ENCODE data around the gene FSD1L. TPM values are rescaled to one million over a fixed set of nuclear protein-coding genes. Genes with fewer than 3 reads are reported as not detected.

The FSD1L gene
- total RNA-seq, 2 experiments from 2014 or later, result 0.38 to 0.56 TPM

DNA sequence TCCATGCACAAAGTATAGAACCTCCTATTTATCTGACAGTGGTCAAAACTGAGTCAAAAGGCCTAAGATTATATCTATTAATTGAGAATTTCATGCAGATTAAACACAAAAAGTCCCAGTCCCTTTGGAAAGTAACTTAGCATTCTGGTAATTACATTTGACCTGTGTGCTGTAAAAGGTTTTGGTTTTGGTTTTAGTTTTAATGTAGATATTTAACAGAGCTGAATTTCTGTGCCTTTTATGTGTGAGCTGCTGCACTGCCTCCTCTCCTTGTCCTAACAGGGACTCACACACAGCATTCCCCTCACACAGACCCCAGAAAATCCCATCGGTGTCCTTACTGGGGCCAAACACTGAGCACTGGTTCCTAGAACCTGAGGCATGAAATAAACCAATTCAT is 31.0 kb upstream of the FSD1L start:
- ChIA-PET POLR2A (no interaction called here), CTCF (no interaction called here)
- Histone ChIP-seq H3K4me3 (ENCODE audit: low read length) (no peak overlapping the region), H3K9me3 (ENCODE audit: control insufficient read depth in 1 of 2, insufficient read depth in 1 of 2, low read length in 2 of 2) (no peaks in the 10 kb centered on the region), H3K27ac (ENCODE audit: low read depth in 1 of 2, low read length in 2 of 2) (no peak overlapping the region), H3K4me1 (ENCODE audit: insufficient read depth, low read length) (peaks cover 3% of the 10 kb centered on the region), H3K27me3 (ENCODE audit: control insufficient read depth in 1 of 2, insufficient read depth in 2 of 2, low read length in 2 of 2) (peaks cover 9% of the 10 kb centered on the region in 2 experiments), H3K36me3 (ENCODE audit: insufficient read depth, low read length) (no peaks in the 10 kb centered on the region)
- TF ChIP-seq, protein P1, sequence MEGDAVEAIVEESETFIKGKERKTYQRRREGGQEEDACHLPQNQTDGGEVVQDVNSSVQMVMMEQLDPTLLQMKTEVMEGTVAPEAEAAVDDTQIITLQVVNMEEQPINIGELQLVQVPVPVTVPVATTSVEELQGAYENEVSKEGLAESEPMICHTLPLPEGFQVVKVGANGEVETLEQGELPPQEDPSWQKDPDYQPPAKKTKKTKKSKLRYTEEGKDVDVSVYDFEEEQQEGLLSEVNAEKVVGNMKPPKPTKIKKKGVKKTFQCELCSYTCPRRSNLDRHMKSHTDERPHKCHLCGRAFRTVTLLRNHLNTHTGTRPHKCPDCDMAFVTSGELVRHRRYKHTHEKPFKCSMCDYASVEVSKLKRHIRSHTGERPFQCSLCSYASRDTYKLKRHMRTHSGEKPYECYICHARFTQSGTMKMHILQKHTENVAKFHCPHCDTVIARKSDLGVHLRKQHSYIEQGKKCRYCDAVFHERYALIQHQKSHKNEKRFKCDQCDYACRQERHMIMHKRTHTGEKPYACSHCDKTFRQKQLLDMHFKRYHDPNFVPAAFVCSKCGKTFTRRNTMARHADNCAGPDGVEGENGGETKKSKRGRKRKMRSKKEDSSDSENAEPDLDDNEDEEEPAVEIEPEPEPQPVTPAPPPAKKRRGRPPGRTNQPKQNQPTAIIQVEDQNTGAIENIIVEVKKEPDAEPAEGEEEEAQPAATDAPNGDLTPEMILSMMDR (IDR thresholded peaks at IDR 0.05), result no peak
- ATAC-seq (ENCODE audit: poor library complexity) (no peak), DNase-seq (no peak)
- Mint-ChIP-seq H3K4me3 (no peak overlapping the region), H3K27ac (no peak overlapping the region), H3K9me3 (no peaks in the 10 kb centered on the region), H3K36me3 (ENCODE audit: low read depth) (no peaks in the 10 kb centered on the region), H3K27me3 (peaks cover 33% of the 10 kb centered on the region), H3K4me1 (ENCODE audit: low read depth) (peaks cover 4% of the 10 kb centered on the region)
- intact Hi-C loops (cut with DNase I, micrococcal nuclease), result loop anchor here (2.0 to 10.0 kb wide), 6 partner anchors 170 to 672 kb away; partner anchors contain the start of gene NIPSNAP3A (in 1 of the 2)

DNA sequence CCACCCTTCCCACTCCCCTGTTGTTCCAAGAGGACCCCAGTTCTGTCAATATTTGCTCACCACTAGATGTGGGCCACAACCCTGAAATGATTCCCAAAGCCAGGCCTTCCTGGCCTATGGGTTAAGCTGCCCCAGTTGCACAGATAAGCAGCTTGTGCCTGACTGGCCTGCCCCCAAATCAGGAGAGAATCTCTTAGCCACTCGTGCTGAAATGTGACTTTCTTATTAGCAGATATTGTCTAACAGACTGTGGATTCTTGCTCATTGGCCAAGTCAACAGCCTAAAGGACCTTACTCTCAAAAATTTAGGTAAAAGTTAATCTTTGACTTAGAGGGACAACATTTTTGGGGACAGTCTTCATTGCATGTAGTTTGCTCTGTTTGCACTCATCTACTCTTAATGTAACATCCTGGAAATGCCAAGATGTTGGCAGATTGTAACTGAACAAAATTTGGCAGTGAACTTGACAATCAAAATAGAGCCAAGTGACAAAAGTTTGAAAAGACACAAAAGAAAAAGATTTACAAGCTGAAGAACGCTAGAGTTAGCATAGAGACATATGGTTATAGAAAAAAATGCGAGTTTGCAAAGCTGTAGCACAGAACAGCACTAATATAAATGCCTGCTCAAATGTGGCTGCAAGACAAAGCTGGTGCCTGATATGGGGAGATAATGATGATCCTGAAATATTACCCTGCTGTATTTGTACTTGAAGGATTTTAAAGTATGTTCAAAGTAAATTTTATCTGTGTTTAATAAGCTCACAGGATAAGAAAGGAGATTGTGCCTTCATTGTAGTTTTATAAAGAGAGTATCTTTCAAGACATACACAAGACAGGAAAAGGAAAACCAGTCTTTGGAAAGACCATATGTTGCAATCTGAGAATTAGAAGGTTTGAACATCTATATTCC is 29.0 kb upstream of the FSD1L start:
- intact Hi-C loops (cut with DNase I, micrococcal nuclease), result loop anchor here (5.0 to 10.0 kb wide), 5 partner anchors 172 to 674 kb away; partner anchors contain the start of gene NIPSNAP3A (in 1 of the 2)
- no peaks in the 10 kb centered on the region for H3K36me3 ChIP-seq (ENCODE audit: insufficient read depth, low read length)
- Mint-ChIP-seq H3K27ac (no peak overlapping the region), H3K36me3 (ENCODE audit: low read depth) (no peaks in the 10 kb centered on the region), H3K9me3 (no peaks in the 10 kb centered on the region), H3K4me3 (no peak overlapping the region), H3K4me1 (ENCODE audit: low read depth) (peaks cover 4% of the 10 kb centered on the region), H3K27me3 (peaks cover 14% of the 10 kb centered on the region)
- DNase-seq, result no peak
- TF ChIP-seq, protein P1 (IDR thresholded peaks at IDR 0.05), result no peak
- no peak overlapping the region for H3K27ac ChIP-seq (ENCODE audit: low read depth in 1 of 2, low read length in 2 of 2)
- peaks cover 9% of the 10 kb centered on the region in 2 experiments for H3K27me3 ChIP-seq (ENCODE audit: control insufficient read depth in 1 of 2, insufficient read depth in 2 of 2, low read length in 2 of 2)
- H3K4me3 ChIP-seq (ENCODE audit: low read length), result no peak overlapping the region
- ChIA-PET CTCF (no interaction called here), POLR2A (no interaction called here)
- H3K9me3 ChIP-seq (ENCODE audit: control insufficient read depth in 1 of 2, insufficient read depth in 1 of 2, low read length in 2 of 2), result no peaks in the 10 kb centered on the region
- H3K4me1 ChIP-seq (ENCODE audit: insufficient read depth, low read length), result peaks cover 3% of the 10 kb centered on the region
- ATAC-seq (ENCODE audit: poor library complexity), result no peak

DNA sequence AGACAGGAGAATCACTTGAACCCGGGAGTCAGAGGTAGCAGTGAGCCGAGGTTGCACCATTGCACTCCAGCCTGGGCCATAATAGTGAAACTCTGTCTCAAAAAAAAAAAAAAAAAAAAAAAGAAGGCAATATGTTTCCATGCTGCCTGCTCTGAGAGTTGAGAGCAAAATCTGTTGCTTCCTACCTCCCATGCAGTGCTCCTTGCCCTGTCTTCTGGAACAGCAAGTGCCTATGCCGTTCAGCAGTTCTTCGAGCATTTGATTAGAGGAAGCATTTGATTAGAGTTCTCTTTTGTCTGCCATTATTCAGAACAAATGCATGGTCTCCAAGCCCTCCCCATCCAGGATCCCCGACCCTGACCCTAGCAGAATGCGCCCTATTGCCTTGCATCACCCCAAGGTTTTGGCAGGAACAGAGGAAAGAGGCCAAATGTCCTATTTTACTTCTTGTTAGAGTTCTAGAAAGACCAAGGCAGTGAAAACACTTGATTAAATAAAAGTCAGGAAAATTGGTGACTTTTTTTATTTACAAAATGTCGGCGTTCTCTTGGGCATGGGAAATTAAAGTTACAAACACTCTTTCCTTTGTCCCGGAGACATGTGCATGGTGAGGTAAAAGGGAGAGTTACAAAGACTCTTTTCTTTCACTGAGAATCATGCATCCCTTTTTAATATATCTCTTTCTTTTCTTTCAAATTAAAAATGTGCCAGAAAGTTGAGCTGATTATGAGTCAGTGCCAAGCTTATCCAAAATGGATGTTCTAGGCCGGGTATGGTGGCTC is 27.8 kb upstream of the FSD1L start:
- no peaks in the 10 kb centered on the region for H3K36me3 Mint-ChIP-seq (ENCODE audit: low read depth)
- TF ChIP-seq, protein P1 (IDR thresholded peaks at IDR 0.05), result no peak
- ChIA-PET POLR2A (no interaction called here), CTCF (no interaction called here)
- no peaks in the 10 kb centered on the region for H3K36me3 ChIP-seq (ENCODE audit: insufficient read depth, low read length)
- H3K27ac ChIP-seq (ENCODE audit: low read depth in 1 of 2, low read length in 2 of 2), result no peak overlapping the region
- no peak for ATAC-seq (ENCODE audit: poor library complexity)
- H3K27me3 Mint-ChIP-seq, result peaks cover 10% of the 10 kb centered on the region
- no peak overlapping the region for H3K27ac Mint-ChIP-seq
- H3K4me3 Mint-ChIP-seq, result no peak overlapping the region
- intact Hi-C loops (cut with DNase I, micrococcal nuclease), result loop anchor here (5.0 to 10.0 kb wide), 5 partner anchors 173 to 675 kb away; partner anchors contain the start of gene NIPSNAP3A (in 1 of the 2)
- H3K4me3 ChIP-seq (ENCODE audit: low read length), result no peak overlapping the region
- peaks cover 3 to 4% of the 10 kb centered on the region in 2 experiments for H3K27me3 ChIP-seq (ENCODE audit: control insufficient read depth in 1 of 2, insufficient read depth in 2 of 2, low read length in 2 of 2)
- no peak for DNase-seq
- H3K4me1 ChIP-seq (ENCODE audit: insufficient read depth, low read length), result peaks cover 3% of the 10 kb centered on the region
- no peaks in the 10 kb centered on the region for H3K9me3 Mint-ChIP-seq
- H3K4me1 Mint-ChIP-seq (ENCODE audit: low read depth), result peaks cover 4% of the 10 kb centered on the region
- H3K9me3 ChIP-seq (ENCODE audit: control insufficient read depth in 1 of 2, insufficient read depth in 1 of 2, low read length in 2 of 2), result no peaks in the 10 kb centered on the region

Data from CD4-positive, alpha-beta T cell (primary cell).